Progenitor cell of endocrine pancreas (in vitro differentiated cells): ENCODE measurements around the gene TJP3. TPM values are rescaled to one million over a fixed set of nuclear protein-coding genes. Genes with fewer than 3 reads are reported as not detected.

Source experiments
- DNase-seq: peaks from one replicate; pipeline ENCODE4 v3.0.0; 2021; ENCODE audit warnings: low spot score; ENCODE audit not compliant: unreplicated experiment
- H3K27ac Mint-ChIP-seq: 2 replicates; pipeline ENCODE4 v1.8.0; 2021; ENCODE audit warnings: mild to moderate bottlenecking, moderate library complexity, mixed read lengths
- H3K27me3 Mint-ChIP-seq: 2 replicates; pipeline ENCODE4 v1.8.0; 2021; ENCODE audit warnings: mixed read lengths
- H3K36me3 Mint-ChIP-seq: 2 replicates; pipeline ENCODE4 v1.8.0; 2022; ENCODE audit warnings: mixed read lengths; ENCODE audit not compliant: insufficient read depth
- H3K4me1 Mint-ChIP-seq: 2 replicates; pipeline ENCODE4 v1.8.0; 2021; ENCODE audit warnings: low read depth, mixed read lengths
- H3K4me3 Mint-ChIP-seq: 2 replicates; pipeline ENCODE4 v1.8.0; 2021; ENCODE audit warnings: low read depth, mild to moderate bottlenecking, moderate library complexity, mixed read lengths
- H3K9me3 Mint-ChIP-seq: 2 replicates; pipeline ENCODE4 v1.8.0; 2021; ENCODE audit warnings: low read depth, mixed read lengths
- CTCF ChIP-seq: fragments of 200-600 bp; sonication (generic); IDR thresholded peaks from one replicate; pipeline ENCODE4 v1.5.0; 2021; ENCODE audit warnings: antibody characterized with exemption, mild to moderate bottlenecking; ENCODE audit not compliant: unreplicated experiment
- total RNA-seq: library from RNA; stranded (reverse); gene quantifications from 2 replicates; pipeline ENCODE4 v1.2.1, GENCODE V29; 2021

Gene TJP3
- total RNA-seq, 1 donor from 2014 or later, result 40.7 TPM

- Mint-ChIP-seq H3K4me3 (no peak overlapping the region), H3K27ac (no peak overlapping the region), H3K4me1 (peaks cover 3% of the 10 kb centered on the region)
Measured at GRCh38 chr19:3746371-3747056, 38.3 kb downstream of the TJP3 start.

GRCh38 chr19:3748965-3749364 lies 40.8 kb downstream of the TJP3 start:
- TF ChIP-seq CTCF, result no peak
- no peak for DNase-seq
- Mint-ChIP-seq H3K27ac (no peak overlapping the region), H3K27me3 (no peaks in the 10 kb centered on the region), H3K36me3 (peaks cover 8% of the 10 kb centered on the region), H3K4me3 (no peak overlapping the region), H3K9me3 (no peaks in the 10 kb centered on the region), H3K4me1 (peaks cover 2% of the 10 kb centered on the region)

More at GRCh38 chr19:3746371-3747056, 38.3 kb downstream of the TJP3 start:
- no peak for DNase-seq
- peaks cover 6% of the 10 kb centered on the region for H3K36me3 Mint-ChIP-seq
- no peak for TF ChIP-seq CTCF
- no peaks in the 10 kb centered on the region for H3K27me3 Mint-ChIP-seq
- no peaks in the 10 kb centered on the region for H3K9me3 Mint-ChIP-seq

GRCh38 chr19:3750211-3750610 lies 42.0 kb downstream of the TJP3 start:
- no peak overlapping the region for H3K27ac Mint-ChIP-seq
- TF ChIP-seq CTCF, result no peak
- H3K4me1 Mint-ChIP-seq, result no peaks in the 10 kb centered on the region
- no peaks in the 10 kb centered on the region for H3K27me3 Mint-ChIP-seq
- H3K36me3 Mint-ChIP-seq, result peaks cover 13% of the 10 kb centered on the region
- DNase-seq, result no peak
- H3K4me3 Mint-ChIP-seq, result no peak overlapping the region
- no peaks in the 10 kb centered on the region for H3K9me3 Mint-ChIP-seq

DNA sequence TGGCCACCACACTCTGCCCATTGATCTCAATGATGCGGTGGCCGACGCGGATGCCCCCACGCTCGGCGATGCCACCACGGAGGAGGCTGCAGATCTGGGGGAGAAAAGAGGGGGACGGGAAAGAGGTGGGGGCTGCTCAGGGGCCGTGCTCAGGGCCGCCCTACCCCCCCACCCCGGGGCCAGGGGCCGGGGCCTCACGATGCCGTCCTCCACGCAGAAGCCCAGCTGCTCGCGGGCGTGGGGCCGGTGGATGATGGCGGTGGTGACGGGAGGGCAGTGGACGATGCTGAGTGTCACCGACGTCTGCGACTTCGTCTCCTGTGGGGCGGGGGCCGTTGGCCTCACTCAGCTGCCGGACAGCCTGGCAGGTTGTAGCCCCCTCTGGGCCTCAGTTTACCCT lies 43.1 kb downstream of the TJP3 start:
- H3K36me3 Mint-ChIP-seq, result peaks cover 13% of the 10 kb centered on the region
- H3K27me3 Mint-ChIP-seq, result no peaks in the 10 kb centered on the region
- no peak for TF ChIP-seq CTCF

GRCh38 chr19:3752492-3752891 lies 44.3 kb downstream of the TJP3 start:
- no peak for DNase-seq
- Mint-ChIP-seq H3K4me3 (no peak overlapping the region), H3K36me3 (peaks cover 13% of the 10 kb centered on the region), H3K27ac (no peak overlapping the region), H3K9me3 (no peaks in the 10 kb centered on the region), H3K27me3 (no peaks in the 10 kb centered on the region), H3K4me1 (no peaks in the 10 kb centered on the region)
- no peak for TF ChIP-seq CTCF

More for the DNA sequence above, 43.1 kb downstream of the TJP3 start:
- Mint-ChIP-seq H3K9me3 (no peaks in the 10 kb centered on the region), H3K4me1 (no peaks in the 10 kb centered on the region), H3K4me3 (no peak overlapping the region), H3K27ac (no peak overlapping the region)
- DNase-seq, result no peak
